ENCODE results near the gene TBC1D22A. TPM values are rescaled to one million over a fixed set of nuclear protein-coding genes. Genes with fewer than 3 reads are reported as not detected.

The TBC1D22A gene
- total and polyA plus RNA-seq, 4 donors, result 4.1 to 12.4 (median 8.4) TPM

DNA sequence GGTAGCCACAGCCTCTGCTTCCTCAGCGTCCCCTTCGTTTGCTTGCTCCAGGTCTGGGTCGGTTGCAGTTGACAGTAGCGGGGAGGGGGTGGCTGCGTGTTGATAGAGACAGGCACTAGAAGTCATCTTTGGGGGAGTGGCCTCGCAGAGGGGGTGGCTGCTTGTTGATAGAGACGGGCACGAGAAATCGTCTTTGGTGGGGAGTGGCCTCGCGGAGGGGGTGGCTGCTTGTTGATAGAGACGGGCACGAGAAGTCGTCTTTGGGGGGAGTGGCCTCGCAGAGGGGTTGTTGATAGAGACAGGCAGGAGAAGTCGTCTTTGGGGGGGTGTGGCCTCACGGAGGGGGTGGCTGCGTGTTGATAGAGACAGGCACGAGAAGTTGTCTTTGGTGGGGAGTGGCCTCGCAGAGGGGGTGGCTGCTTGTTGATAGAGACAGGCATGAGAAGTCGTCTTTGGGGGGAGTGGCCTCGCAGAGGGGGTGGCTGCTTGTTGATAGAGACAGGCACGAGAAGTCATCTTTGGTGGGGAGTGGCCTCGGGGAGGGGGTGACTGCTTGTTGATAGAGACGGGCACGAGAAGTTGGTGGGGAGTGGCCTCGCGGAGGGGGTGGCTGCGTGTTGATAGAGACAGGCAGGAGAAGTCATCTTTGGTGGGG lies 328.3 kb downstream of the TBC1D22A start:
- Histone ChIP-seq H3K9ac (ENCODE audit: low read depth in 1 of 2, low read length in 2 of 2) (no peak overlapping the region), H3K4me1 (ENCODE audit: control insufficient read depth in 4 of 4, insufficient read depth in 4 of 4, low read length in 3 of 4) (peaks cover 0 to 11% (median 6%) of the 10 kb centered on the region in 4 donors), H3K36me3 (ENCODE audit: control insufficient read depth in 4 of 4, insufficient read depth in 3 of 4, low read depth in 1 of 4, low read length in 3 of 4) (no peaks in the 10 kb centered on the region), H3K4me3 (ENCODE audit: low read depth in 1 of 3, low read length in 3 of 3) (no peak overlapping the region), H3K27ac (ENCODE audit: low read depth in 1 of 2, low read length in 2 of 2) (no peak overlapping the region), H3K27me3 (ENCODE audit: control insufficient read depth in 4 of 4, insufficient read depth in 4 of 4, low read length in 3 of 4) (no peaks in the 10 kb centered on the region), H3K9me3 (ENCODE audit: control insufficient read depth in 4 of 4, low read length in 3 of 4) (peaks cover 0 to 5% (median 0%) of the 10 kb centered on the region in 4 donors)
- TF ChIP-seq FOXA1 (IDR thresholded peaks at IDR 0.05), result no peak
- TF ChIP-seq RAD21 (IDR thresholded peaks at IDR 0.05), result no peak
- TF ChIP-seq, protein P1, sequence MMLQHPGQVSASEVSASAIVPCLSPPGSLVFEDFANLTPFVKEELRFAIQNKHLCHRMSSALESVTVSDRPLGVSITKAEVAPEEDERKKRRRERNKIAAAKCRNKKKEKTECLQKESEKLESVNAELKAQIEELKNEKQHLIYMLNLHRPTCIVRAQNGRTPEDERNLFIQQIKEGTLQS (IDR thresholded peaks at IDR 0.05), result no peak
- TF ChIP-seq, protein P2, sequence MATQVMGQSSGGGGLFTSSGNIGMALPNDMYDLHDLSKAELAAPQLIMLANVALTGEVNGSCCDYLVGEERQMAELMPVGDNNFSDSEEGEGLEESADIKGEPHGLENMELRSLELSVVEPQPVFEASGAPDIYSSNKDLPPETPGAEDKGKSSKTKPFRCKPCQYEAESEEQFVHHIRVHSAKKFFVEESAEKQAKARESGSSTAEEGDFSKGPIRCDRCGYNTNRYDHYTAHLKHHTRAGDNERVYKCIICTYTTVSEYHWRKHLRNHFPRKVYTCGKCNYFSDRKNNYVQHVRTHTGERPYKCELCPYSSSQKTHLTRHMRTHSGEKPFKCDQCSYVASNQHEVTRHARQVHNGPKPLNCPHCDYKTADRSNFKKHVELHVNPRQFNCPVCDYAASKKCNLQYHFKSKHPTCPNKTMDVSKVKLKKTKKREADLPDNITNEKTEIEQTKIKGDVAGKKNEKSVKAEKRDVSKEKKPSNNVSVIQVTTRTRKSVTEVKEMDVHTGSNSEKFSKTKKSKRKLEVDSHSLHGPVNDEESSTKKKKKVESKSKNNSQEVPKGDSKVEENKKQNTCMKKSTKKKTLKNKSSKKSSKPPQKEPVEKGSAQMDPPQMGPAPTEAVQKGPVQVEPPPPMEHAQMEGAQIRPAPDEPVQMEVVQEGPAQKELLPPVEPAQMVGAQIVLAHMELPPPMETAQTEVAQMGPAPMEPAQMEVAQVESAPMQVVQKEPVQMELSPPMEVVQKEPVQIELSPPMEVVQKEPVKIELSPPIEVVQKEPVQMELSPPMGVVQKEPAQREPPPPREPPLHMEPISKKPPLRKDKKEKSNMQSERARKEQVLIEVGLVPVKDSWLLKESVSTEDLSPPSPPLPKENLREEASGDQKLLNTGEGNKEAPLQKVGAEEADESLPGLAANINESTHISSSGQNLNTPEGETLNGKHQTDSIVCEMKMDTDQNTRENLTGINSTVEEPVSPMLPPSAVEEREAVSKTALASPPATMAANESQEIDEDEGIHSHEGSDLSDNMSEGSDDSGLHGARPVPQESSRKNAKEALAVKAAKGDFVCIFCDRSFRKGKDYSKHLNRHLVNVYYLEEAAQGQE (IDR thresholded peaks at IDR 0.05), result no peak
- TF ChIP-seq EGR1 (IDR thresholded peaks at IDR 0.05; ENCODE audit: low read depth in 2 of 2), result no peak
- TF ChIP-seq RXRA (IDR thresholded peaks at IDR 0.05), result no peak
- TF ChIP-seq ZBTB33 (IDR thresholded peaks at IDR 0.05), result no peak
- WGBS, result 24% methylated on average over 29 of the region's 29 CpGs
- DNase-seq (ENCODE audit: low spot score), result no peak

DNA sequence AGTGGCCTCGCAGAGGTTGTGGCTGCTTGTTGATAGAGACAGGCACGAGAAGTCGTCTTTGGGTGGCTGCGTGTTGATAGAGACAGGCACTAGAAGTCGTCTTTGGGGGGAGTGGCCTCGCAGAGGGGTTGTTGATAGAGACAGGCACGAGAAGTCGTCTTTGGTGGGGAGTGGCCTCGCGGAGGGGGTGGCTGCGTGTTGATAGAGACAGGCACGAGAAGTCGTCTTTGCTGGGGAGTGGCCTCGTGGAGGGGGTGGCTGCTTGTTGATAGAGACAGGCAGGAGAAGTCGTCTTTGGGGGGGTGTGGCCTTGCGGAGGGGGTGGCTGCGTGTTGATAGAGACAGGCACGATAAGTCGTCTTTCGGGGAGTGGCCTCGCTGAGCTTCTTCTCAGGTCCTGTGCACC lies 328.8 kb downstream of the TBC1D22A start:
- no peak overlapping the region for H3K4me3 ChIP-seq (ENCODE audit: low read depth in 1 of 3, low read length in 3 of 3)
- DNase-seq (ENCODE audit: low spot score), result no peak
- TF ChIP-seq FOXA2 (IDR thresholded peaks at IDR 0.05) (no peak), JUND (IDR thresholded peaks at IDR 0.05) (no peak), NR2F2 (IDR thresholded peaks at IDR 0.05) (no peak), ZBTB33 (IDR thresholded peaks at IDR 0.05) (no peak), FOXA1 (IDR thresholded peaks at IDR 0.05) (no peak), RXRA (IDR thresholded peaks at IDR 0.05) (no peak), RAD21 (IDR thresholded peaks at IDR 0.05) (no peak), TAF1 (conservative IDR thresholded peaks at IDR 0.05) (no peak), YY1 (IDR thresholded peaks at IDR 0.05) (no peak), MAX (IDR thresholded peaks at IDR 0.05) (no peak), HNF4A (conservative IDR thresholded peaks at IDR 0.05) (no peak), HNF4G (IDR thresholded peaks at IDR 0.05) (no peak), SP1 (IDR thresholded peaks at IDR 0.05) (no peak), CTCF (IDR thresholded peaks at IDR 0.05; ENCODE audit: low read depth, low read length, missing input control) (no peak), EGR1 (IDR thresholded peaks at IDR 0.05; ENCODE audit: low read depth in 2 of 2) (no peak)
- TF ChIP-seq, protein P2 (IDR thresholded peaks at IDR 0.05), result no peak
- TF ChIP-seq, protein P1 (IDR thresholded peaks at IDR 0.05), result no peak

More for the DNA sequence above, 328.8 kb downstream of the TBC1D22A start:
- Histone ChIP-seq H3K9ac (ENCODE audit: low read depth in 1 of 2, low read length in 2 of 2) (no peak overlapping the region), H3K27me3 (ENCODE audit: control insufficient read depth in 4 of 4, insufficient read depth in 4 of 4, low read length in 3 of 4) (no peaks in the 10 kb centered on the region), H3K36me3 (ENCODE audit: control insufficient read depth in 4 of 4, insufficient read depth in 3 of 4, low read depth in 1 of 4, low read length in 3 of 4) (no peaks in the 10 kb centered on the region), H3K27ac (ENCODE audit: low read depth in 1 of 2, low read length in 2 of 2) (no peak overlapping the region), H3K4me1 (ENCODE audit: control insufficient read depth in 4 of 4, insufficient read depth in 4 of 4, low read length in 3 of 4) (peaks cover 0 to 11% (median 6%) of the 10 kb centered on the region in 4 donors), H3K9me3 (ENCODE audit: control insufficient read depth in 4 of 4, low read length in 3 of 4) (peaks cover 0 to 5% (median 0%) of the 10 kb centered on the region in 4 donors)
- 48% methylated on average over 21 of the region's 21 CpGs for WGBS
